VCaP (cell line): ENCODE results near the gene USP36.

ENCODE experiments used
- H3K27ac ChIP-seq: fragments of 450-650 bp; 2 replicates; pipeline ENCODE4 v1.5.1; 2017
- CTCF ChIP-seq: fragments of 450-650 bp; conservative IDR thresholded peaks from 2 replicates; pipeline ENCODE4 v1.5.1; 2017; ENCODE audit warnings: mild to moderate bottlenecking, moderate library complexity

The USP36 gene

GRCh38 chr17:78840530-78840779 lies 159 bp downstream of the USP36 start:
- no peak for TF ChIP-seq CTCF
- peak overlapping the region; percentile 98 for H3K27ac ChIP-seq

- H3K27ac ChIP-seq = peak overlapping the region; percentile 98
- TF ChIP-seq CTCF = no peak
Observed at GRCh38 chr17:78839762-78840529, 668 bp downstream of the USP36 start.

- peak overlapping the region; percentile 98 for H3K27ac ChIP-seq
- no peak for TF ChIP-seq CTCF
Observed at GRCh38 chr17:78839235-78839761, 1.3 kb downstream of the USP36 start.

- TF ChIP-seq CTCF = no peak
- H3K27ac ChIP-seq = peak overlapping the region; percentile 98
Observed at GRCh38 chr17:78838574-78839005, 2.0 kb downstream of the USP36 start.

- H3K27ac ChIP-seq = no peak overlapping the region
- no peak for TF ChIP-seq CTCF
Observed at GRCh38 chr17:78836420-78837021, 4.1 kb downstream of the USP36 start.

- no peak for TF ChIP-seq CTCF
- H3K27ac ChIP-seq = no peak overlapping the region
Observed at GRCh38 chr17:78834571-78834970, 6.0 kb downstream of the USP36 start.

- TF ChIP-seq CTCF = no peak
- peak overlapping the region; percentile 70 for H3K27ac ChIP-seq
Observed at GRCh38 chr17:78832541-78832810, 8.1 kb downstream of the USP36 start.
